Measurements from ENCODE around the gene LAPTM5.

The LAPTM5 gene

DNA sequence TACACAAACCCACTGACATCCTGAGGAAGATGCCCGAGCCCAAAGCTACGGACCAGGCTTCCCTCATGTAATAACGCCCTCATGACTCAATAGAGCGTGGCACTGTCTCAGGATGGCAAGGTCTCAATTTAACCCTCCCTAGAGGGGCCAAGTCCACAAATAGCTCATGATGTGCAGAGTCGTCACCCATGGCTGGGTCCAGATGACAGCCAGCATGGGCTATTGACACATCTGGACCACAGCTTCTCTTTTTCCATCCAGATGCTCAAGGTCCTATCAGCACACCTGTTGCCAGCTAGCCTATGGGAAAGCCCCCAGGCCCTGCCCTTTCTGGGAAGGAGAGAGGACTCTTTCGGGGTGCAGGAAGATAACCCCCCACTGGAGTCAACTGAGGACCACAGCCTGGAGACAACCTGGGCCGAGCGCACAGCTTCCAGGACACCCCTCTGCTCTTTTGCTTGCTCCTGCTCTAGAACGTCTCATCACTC, 2.8 kb downstream of the LAPTM5 start:
- DNase-seq, result no peak

- no peak for DNase-seq
These were observed 3.9 kb downstream of the LAPTM5 start for GRCh38 chr1:30753660-30754123.

- no peak for DNase-seq
These were observed 4.5 kb downstream of the LAPTM5 start for GRCh38 chr1:30753118-30753517.

DNA sequence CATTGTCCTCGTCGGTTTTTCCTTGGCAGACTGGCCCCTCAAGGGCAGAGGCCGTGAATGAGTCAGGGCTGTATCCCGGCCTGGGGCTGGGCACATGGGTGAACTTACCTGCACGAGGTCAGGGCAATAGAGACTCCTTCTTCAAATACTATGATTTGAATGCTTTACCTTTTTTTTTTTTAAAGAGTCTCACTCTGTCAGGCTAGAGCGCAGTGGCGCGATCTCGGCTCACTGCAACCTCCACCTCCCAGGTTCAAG, 5.0 kb downstream of the LAPTM5 start:
- DNase-seq, result no peak

- no peak for DNase-seq
These were observed 5.5 kb downstream of the LAPTM5 start for GRCh38 chr1:30751830-30752650.

- DNase-seq, result no peak
These were observed 6.8 kb downstream of the LAPTM5 start for GRCh38 chr1:30750731-30751291.

GRCh38 chr1:30749691-30750583, 7.6 kb downstream of the LAPTM5 start:
- no peak for DNase-seq

DNA sequence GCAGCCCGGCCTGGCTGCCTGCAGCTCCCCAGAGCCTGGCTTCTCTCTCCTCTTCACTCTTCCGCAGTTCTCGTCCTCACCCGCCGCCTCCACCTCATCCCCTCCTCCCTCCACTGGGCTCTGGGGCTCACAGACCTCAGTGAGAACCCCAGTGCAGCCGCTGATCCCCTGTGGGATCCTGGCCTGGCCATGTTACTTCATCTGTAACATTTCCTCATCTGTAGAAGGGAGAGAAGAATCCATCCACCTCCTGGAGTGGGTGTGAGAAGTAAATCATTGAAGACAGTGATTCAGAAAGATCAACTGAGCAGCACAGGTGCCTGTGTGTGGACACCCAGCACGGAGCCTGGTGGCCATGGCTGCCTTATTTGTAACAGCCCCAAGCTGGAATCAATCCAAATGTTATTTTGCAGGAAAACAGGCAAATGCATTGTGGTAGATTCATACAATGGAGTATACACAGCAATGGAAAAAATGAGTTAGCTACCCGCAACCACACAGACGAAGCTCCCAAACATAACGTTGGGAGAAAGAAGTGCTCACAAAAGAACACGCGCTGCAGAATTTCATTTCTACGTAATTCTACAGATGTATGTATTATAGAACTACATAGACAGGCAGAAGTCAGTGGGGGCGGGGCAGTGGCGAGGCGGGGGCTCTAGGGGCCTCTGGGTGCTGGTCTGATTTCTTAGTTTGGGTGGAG, 8.7 kb downstream of the LAPTM5 start:
- no peak for DNase-seq

DNA sequence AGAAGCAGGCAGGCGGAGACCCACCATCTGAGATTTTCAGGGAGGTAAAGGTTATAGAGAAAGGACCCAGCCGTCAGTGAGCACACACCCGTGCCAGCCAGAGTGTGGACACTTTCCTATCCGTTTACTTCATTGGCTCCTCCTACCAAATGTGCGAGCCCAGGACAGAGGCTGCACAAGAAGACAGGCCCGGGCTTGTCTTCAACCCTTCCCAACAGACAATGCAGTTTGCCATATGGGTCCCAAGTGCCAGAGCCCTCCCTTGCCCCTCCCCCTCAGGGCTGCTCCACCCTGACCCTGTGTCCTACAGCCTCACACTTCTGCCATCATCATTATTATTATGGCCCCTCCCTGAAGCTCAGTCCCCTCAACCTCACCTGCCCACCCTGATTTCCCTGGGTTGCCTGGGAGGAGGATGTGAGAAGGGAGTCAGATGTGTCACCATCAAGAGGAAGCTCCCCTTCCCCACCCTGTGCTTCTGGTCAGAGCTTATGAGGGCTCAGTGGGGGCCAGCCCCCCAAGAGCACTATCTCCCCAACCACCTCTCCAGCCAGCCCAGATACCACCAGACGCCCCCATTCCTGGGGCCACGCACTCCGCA, 9.4 kb downstream of the LAPTM5 start:
- DNase-seq, result peak; percentile 60

DNA sequence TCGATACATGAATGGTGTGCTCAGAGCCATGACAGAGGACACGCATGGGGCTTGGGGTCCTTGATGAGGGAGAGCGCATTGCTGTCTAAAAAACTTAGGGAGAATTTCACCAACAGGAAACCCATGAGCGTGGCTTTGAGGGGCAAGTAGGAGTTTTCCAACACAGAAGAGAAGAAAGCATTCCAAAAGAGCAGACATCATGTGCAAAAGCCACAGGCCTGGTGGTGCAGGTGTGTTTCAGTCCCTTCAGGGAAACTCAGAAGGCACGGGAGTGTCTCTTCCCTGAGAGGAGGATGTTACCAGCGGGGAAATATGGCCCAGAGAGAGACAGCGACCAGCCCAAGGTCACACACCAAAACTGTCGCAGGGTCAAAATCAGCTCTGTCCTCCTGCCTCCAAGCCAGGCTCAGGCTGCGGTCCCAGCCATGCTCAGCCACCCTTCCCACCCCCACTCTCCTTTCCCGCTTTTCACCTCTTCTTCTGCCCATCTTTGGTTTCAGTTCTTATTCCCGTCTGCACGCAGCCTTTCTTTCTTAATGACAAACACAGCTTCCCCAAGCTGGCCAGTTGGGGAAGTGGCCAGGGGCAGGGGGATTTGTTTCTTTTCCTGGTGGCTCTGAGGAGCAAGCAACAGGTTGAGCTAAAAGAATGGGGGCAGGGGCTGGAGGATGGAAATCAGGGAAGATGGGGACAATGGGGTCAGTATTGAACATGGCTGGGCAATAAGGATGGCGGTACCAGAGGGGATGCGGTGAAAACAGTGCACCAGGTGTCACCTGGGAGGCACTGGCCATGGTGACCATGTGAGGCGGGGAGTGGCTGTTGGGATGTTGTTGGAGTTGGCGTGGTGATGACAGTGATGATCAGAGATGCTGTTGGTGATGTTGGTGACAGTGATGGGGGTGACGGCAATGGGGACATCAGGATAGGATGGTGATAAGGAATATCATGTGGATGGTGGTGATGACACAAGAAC, 10.3 kb downstream of the LAPTM5 start:
- no peak for DNase-seq

GRCh38 chr1:30746212-30747032, 11.2 kb downstream of the LAPTM5 start:
- no peak for DNase-seq

GRCh38 chr1:30745834-30746208, 11.8 kb downstream of the LAPTM5 start:
- no peak for DNase-seq

GRCh38 chr1:30745156-30745833, 12.3 kb downstream of the LAPTM5 start:
- DNase-seq, result no peak

GRCh38 chr1:30744060-30744756, 13.4 kb downstream of the LAPTM5 start:
- no peak for DNase-seq

- DNase-seq, result peak; percentile 47
These were observed 14.0 kb downstream of the LAPTM5 start for GRCh38 chr1:30743584-30744059.

DNA sequence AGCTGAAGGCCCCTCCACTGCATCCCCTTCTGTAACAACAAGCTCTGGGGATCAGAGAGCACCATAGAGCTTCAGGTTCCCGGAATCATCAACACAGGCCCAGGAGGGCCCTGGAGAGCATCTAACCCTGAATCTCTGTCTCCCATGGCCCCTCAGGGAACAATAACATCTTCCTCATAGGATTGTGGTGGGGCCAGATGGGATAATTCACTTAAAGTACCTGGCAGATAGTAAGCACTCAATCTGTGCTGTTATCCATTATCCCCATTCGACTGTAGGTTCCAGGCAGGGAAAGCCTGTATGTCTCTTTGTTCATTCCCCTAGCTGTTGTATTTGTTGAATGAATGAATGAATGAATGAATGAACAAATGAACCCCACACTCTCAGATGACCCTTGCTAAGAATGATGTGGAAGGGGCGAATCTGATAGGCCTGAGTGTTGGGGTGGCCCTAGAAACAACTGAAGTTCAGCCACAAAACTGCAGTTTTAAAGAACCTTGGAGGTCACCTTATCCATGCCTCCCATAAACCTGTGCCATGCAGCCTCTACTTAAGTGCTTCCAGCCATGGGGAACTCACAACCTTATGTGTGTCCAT, 14.5 kb downstream of the LAPTM5 start:
- no peak for DNase-seq

- DNase-seq, result no peak
These were observed 15.1 kb downstream of the LAPTM5 start for GRCh38 chr1:30742300-30742962.

Measured in DMS 273 treated with DMSO at 0.1 percent for 48 hours (cell line).